NCI-H69 (cell line): ENCODE data around the gene LARP1B.
A peak's percentile ranks its signal among the peaks of the same experiment; 100 is the strongest.
"Not testable (repeated sequence)": the region's sequence is repeated elsewhere in the genome, so short reads cannot be mapped to it uniquely, and the experiment has no call there.

Source experiments
- DNase-seq: peaks from one replicate; lab custom pipeline; 2025; lab: John Stamatoyannopoulos, UW

The LARP1B gene

GRCh38 chr4:128135391-128135790 lies 74.3 kb downstream of the LARP1B start:
- no peak for DNase-seq

DNA sequence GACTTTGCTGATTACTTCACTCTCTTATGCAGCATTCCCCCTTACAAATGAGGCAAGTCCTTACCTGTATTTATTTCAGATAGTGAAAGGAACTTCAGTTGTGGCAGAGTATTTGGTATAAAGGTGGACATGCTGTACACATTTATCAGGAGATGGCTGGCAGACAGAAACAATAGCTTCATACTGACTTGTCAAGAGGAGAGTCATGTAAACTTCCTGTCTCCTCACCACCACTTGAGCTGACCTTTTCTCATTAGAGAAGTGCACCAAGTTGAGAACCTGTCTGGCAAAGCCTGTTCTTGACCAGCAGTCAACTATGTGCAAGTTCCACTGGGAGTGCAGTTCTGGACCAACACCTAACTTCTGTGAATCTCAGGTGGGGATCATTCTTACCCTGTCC lies 80.8 kb downstream of the LARP1B start:
- no peak for DNase-seq

DNA sequence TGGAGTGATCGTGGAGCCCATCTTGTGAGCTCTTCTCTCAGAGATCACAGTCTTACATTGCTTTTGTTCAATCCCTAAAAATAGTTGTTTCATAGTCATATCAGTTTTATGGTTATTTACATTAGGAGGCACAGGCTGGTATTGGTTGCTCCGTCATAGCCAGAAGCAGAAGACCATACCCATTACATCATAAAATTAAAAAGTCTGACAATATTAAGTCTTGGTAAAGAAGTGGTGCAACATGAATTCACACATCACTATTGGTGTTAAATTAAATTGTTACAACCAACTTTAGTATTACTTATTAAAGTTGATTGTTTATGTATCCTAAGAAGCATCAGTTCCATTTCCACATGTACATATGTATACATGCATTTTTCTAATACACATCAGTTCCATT lies 84.6 kb downstream of the LARP1B start:
- no peak for DNase-seq

DNA sequence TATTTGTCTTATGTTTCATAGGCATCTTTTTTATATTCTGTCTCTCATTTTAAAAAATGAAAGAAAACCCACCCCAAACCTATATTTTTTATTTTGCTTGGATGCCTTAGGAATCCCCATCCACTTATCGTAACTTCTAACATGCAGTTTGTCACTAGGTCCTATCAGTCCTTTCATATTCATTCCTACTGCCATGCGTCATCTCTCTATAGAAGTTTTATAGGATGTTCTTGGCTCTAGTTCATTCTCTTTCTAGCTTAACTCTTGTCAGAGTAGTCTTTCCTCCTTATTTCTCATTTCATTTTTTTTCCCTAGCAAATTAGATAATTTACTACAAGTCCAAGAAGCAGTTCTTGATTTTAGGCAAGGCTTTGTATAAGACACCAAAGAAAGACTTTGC lies 92.7 kb downstream of the LARP1B start:
- no peak for DNase-seq

- no peak for DNase-seq
These were observed 94.2 kb downstream of the LARP1B start for GRCh38 chr4:128155231-128155855.

DNA sequence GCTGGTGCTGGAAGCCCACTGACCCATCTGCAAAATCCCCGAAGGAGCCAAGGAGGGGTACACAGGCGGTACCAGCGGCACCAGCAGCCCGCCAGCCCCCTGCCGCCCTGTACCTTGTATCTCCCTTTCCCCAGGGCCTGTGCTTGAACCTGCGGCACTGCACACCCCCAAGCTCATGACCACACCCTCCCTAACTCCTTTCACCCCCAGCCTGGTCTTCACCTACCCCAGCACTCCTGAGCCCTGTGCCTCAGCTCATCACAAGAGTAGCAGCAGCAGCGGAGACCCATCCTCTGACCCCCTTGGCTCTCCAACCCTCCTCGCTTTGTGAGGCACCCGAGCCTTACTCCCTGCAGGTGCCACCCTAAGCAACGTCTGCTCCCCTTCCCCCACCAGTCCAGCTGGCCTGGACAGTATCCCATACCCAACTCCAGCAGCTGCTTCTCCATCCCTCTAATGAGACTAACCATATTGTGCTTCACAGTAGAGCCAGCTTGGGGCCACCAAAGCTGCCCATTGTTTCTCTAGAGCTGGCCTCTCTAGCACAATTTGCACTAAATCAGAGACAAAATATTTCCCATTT lies 94.9 kb downstream of the LARP1B start:
- DNase-seq, result no peak

DNA sequence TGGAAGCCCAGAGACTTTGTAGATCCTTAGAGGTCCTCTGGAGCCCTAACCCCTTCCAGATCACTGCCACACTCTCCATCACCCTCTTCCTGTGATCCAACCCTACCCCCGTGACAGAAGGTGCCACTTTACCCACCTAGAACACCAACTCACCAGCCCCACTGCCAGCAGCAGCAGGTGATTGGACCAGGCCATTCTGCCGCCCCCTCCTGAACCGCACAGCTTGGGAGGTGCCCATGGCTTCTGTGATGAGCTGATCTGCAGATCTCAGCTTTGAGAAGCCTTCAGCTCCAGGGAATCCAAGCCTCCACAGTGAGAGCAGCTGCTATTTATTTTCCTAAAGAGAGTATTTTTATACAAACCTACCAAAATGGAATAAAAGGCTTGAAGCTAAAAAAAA lies 95.4 kb downstream of the LARP1B start:
- not testable (repeated sequence) for DNase-seq

- no peak for DNase-seq
These were observed 97.8 kb downstream of the LARP1B start for GRCh38 chr4:128158894-128159293.

- no peak for DNase-seq
These were observed 98.9 kb downstream of the LARP1B start for GRCh38 chr4:128159967-128160366.

GRCh38 chr4:128161138-128161537 lies 100.0 kb downstream of the LARP1B start:
- no peak for DNase-seq

GRCh38 chr4:128162434-128162833 lies 101.3 kb downstream of the LARP1B start:
- no peak for DNase-seq

DNA sequence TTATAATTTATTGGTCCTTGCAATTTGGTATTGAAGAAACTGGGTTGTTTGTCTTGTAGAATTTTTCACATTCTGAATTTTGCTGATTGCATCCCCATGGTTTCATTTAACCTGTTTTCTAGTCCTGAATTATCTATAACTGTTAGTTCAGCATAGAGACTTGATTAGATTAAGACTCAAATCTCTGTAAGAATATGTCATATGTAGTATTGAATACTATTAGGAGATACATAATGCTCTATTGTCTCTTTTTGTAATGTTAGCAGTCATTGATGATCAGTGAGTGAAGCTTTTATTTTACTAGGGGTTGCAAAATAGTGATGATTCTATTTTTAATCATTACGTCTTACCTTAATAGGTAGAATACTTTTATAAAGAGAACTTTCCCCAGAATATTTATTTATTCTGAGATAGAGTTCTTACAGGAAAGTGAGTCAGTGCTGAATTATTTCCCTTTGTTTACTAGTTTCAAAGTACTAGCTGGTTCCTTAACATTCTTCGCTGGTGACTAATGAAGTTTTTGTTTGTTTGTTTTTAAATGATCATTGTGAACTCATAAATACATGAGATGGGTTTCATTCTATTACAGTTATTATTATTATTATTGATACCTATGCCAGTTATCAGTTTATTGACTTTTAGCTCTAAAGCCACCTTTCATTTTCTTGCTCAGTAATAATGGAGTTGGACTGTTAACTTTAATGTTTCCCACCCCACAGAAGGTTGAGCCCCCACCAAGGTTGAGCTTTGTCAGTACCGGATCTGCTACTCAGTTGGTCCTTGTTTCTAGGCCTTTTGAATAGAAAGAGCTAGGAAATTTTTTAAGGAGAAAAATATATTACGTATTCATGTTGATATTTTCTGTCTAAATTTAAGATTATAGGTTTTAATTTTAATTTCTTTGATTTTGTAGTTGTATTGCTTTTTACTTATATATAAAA lies 102.3 kb downstream of the LARP1B start:
- DNase-seq, result no peak

DNA sequence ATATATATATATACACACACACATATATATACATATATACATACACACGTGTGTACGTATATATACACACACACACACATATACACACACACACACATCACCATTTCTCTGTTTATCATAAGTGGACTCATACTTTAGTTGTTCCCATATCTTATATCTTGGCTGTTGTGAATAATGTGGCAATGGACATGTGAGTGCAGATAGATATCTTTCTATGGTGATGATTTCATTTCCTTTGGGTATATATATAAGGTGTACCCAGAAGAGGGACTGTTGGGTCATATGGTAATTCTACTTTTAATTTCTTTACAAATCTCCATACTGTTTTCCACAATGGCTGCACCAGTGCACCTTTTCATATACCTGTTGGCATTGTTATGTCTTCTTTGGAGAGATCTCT lies 105.9 kb downstream of the LARP1B start:
- no peak for DNase-seq

- DNase-seq, result no peak
These were observed 107.6 kb downstream of the LARP1B start for GRCh38 chr4:128168701-128169100.

- no peak for DNase-seq
These were observed 108.1 kb downstream of the LARP1B start for GRCh38 chr4:128169245-128169644.

- DNase-seq, result no peak
These were observed 115.5 kb downstream of the LARP1B start for GRCh38 chr4:128176643-128177042.

DNA sequence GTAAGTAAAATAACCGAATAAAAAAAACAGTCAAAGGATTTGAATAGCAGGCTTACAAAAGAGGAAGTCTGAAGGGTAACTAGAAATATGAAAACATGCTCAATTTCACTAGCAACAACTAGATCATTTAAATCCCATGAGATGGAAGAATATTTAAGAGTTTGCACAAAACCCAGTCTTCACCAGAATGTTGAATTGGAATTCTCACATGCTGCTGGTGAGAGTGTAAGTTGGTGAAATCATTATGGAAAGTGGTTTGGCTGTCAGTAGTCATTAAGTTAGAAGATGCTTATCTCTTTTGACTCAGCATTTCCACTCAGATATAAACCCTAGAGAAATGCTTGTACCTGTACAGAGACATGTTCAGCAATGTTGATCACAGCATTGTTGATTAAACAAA lies 116.4 kb downstream of the LARP1B start:
- DNase-seq, result no peak

DNA sequence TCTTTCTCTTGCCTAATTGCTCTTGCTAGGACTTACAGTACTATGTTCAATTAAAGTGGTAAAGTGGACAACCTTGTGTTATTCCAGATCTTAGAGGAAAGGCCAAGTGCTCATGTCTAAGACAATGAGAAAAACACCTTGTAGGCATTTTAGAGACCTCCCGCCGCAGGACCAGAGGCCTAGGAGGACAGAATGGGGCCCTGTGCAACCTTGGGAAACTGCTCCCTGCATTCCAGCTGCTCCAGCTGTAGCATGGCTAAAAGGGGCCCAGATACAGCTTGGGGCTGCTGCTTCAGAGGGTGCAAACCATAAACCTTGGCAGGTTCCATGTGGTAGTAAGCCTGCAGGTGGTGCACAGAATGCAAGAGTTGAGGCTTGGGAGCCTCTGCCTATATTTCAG lies 125.5 kb downstream of the LARP1B start:
- no peak for DNase-seq

DNA sequence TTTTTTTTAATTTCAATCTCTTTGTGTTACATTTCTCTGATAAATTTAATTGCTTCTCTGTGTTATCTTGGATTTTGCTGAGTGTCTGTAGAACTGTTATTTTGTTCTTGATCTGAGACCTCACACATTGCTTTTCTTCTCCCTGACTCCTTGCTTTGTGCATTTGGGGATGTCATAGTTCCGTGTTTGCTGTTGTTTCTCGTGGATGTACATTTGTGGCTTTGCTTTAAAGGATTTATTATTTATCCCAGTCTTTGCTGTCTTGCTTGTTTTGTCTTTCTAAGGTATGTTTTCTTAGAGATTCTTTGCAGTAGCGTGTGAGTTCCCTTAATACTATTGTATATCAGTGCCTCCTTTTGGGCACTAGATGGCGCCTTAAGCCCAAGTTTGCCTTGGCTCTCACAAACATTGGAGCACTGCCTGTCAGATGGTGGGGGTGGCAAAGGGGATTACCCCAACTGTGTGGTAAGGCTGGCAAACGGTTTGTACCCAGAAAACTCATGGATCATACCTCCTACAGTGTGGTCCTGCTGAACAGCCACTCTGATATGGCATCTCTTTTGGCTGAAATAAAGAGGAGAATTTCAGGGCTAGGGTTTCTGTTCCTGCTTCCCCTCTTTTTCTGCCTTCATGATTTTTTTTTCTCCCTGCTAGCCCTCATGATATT lies 130.1 kb downstream of the LARP1B start:
- DNase-seq, result peak; percentile 75

DNA sequence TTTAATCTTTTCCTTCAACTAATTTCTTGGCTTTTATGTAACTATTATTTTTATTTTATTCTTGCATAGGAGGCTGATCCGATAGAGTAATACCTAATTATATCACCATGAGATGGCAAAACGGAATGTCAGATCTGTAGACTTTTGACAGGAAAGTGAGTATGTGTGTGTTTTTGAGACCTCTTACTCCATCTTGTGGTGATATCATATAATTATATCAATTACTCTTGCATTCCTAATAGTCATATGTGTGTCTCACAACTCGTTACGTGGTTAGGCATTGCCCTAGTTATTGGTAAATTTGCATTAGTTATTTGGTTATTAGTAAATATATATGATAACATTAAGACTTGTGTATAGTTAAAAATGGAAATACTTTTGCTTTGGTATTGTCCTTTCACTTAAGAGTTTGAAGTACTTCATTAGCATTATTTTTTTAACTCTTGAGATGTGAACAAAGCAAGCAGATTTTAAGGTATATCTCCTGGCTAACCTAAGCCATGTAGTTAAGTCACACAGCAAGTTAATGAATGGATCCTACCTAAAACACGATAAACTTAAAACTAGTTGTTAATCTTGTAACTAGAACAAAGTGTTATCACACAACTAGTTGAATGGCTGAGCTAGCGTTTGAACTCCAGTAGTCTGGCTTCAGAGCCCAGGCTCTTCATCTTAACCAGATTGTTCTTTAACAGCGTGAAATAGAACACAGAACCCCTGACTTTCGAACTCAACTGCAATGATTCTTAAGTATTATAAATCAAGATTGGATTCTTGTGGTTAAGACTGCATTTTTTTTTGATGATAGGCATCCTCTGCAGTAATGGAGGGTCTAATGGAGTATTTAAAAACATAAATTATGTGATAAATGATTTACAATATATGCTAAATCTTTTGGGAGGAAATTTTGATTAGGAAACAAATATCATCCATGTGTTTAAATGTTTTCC lies 159.4 kb downstream of the LARP1B start:
- DNase-seq, result peak; percentile 24

GRCh38 chr4:128221586-128221985 lies 160.5 kb downstream of the LARP1B start:
- DNase-seq, result peak; percentile 71
